BJ (cell line): ENCODE results near the gene CDC42EP4. TPM values are rescaled to one million over a fixed set of nuclear protein-coding genes. Genes with fewer than 3 reads are reported as not detected.

ENCODE experiments used
- CTCF ChIA-PET: fragments of 350-600 bp; formaldehyde crosslinking; extraction: SDS; loops from one replicate; lab custom pipeline; 2021; ENCODE audit warnings: antibody characterized with exemption, inconsistent platforms; lab: Yijun Ruan, JAX
- POLR2A ChIA-PET: fragments of 300-600 bp; sonication (Branson Sonifier 250); formaldehyde crosslinking; extraction: SDS; loops from one replicate; lab custom pipeline; 2021; ENCODE audit warnings: antibody characterized with exemption; lab: Charles Lee
- DNase-seq: peaks from one replicate; pipeline ENCODE4 v3.0.0-alpha.2; 2011; ENCODE audit warnings: low read depth
- H3K27me3 ChIP-seq: 2 replicates; pipeline ENCODE4 v1.6.0; 2011; ENCODE audit warnings: low read length; ENCODE audit not compliant: control insufficient read depth, insufficient read depth
- H3K36me3 ChIP-seq: 2 replicates; pipeline ENCODE4 v1.5.1; 2011; ENCODE audit warnings: low read length; ENCODE audit not compliant: control insufficient read depth, insufficient read depth
- H3K4me3 ChIP-seq: 2 replicates; pipeline ENCODE4 v1.5.1; 2011; ENCODE audit warnings: low read depth, mild to moderate bottlenecking, control low read depth, low read length
- polyA plus RNA-seq: library from polyadenylated mRNA; depleted of rRNA; stranded (reverse); fragments of >200 nt; gene quantifications from 2 replicates; pipeline ENCODE4 v1.2.3, GENCODE V29; 2011
- TF ChIP-seq, protein P1 (sequence below): IDR thresholded peaks from 2 replicates; pipeline ENCODE4 v1.5.1; 2011; ENCODE audit warnings: low read depth, mild to moderate bottlenecking, control low read depth, inconsistent platforms, low read length, moderate library complexity; ENCODE audit not compliant: insufficient read depth

The CDC42EP4 gene
- polyA plus RNA-seq, 1 experiment, result 28.0 TPM

DNA sequence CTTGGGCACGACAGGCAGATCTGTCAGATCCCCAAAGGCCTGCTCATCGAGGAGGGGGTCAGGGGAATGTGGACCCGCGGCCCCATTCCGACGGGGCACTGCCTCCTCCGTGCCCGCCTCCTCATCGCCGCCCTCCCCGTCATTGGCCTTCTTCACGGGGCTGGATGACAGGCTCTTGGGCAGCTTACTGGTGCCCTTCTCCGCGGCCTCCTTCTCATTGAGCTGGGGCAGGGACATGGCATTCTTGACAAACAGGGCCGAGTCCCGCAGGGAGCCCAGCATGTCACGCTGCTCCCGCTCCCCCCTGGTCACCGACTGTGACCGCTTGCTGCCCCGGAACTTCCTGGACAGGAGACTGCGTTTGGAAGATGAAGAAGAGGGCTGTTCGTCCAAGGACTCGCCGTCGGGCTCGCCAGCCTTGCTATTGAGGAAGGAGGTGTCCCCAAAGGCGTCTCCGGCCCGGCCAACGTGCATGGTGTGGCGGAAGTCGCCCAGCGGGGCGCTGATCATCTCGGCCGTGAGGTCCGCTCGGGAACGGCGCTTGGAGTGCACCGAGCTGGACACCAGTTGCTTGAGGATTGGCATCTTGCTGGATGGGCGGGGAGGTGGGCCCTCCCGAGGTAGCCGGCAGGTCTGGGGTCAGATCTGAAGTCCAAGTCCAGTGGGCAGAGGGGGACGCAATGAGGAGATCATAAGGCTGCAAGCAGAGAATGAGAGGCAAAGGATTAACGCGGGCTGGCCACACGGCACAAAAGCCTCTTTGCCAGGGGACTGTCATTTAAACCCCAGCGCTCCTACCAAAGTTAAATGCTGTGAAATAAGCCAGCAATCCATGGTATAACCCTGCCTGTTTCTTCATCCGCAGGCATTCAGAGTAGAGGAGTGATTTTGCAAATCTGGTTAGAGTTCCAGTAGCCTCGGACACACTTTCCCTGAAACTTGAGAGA lies 25.6 kb downstream of the CDC42EP4 start:
- Histone ChIP-seq H3K27me3 (no peaks in the 10 kb centered on the region), H3K36me3 (peaks cover 24% of the 10 kb centered on the region), H3K4me3 (no peak overlapping the region)
- POLR2A ChIA-PET, result no interaction called here
- CTCF ChIA-PET, result interaction anchor here (1.4 kb wide), 1 partner anchor 22 kb away, joined by 3 read pairs; no protein-coding TSS in a partner anchor
- TF ChIP-seq, protein P1, sequence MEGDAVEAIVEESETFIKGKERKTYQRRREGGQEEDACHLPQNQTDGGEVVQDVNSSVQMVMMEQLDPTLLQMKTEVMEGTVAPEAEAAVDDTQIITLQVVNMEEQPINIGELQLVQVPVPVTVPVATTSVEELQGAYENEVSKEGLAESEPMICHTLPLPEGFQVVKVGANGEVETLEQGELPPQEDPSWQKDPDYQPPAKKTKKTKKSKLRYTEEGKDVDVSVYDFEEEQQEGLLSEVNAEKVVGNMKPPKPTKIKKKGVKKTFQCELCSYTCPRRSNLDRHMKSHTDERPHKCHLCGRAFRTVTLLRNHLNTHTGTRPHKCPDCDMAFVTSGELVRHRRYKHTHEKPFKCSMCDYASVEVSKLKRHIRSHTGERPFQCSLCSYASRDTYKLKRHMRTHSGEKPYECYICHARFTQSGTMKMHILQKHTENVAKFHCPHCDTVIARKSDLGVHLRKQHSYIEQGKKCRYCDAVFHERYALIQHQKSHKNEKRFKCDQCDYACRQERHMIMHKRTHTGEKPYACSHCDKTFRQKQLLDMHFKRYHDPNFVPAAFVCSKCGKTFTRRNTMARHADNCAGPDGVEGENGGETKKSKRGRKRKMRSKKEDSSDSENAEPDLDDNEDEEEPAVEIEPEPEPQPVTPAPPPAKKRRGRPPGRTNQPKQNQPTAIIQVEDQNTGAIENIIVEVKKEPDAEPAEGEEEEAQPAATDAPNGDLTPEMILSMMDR, result no peak
- no peak for DNase-seq

DNA sequence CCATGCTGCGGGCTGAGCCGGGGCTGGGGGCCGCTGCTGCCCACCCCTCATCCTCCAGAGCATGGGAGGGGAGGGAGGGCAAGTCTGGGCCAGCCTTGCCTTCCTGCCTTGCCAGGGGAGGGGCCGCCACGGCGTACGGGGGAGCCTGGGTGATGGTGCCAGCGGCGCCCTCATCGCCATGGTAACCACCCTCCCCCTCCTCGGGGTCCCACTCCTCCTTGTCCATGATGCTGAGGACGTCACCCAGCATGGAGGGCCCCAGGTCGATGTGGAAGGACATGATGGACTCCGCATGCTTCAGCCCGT lies 26.2 kb downstream of the CDC42EP4 start:
- DNase-seq, result no peak
- no peak overlapping the region for H3K4me3 ChIP-seq
- peaks cover 24% of the 10 kb centered on the region for H3K36me3 ChIP-seq
- ChIA-PET CTCF (interaction anchor here (2.0 kb wide), 1 partner anchor 84 kb away, joined by 12 read pairs; no protein-coding TSS in a partner anchor), POLR2A (no interaction called here)
- no peaks in the 10 kb centered on the region for H3K27me3 ChIP-seq
- TF ChIP-seq, protein P1, result no peak

DNA sequence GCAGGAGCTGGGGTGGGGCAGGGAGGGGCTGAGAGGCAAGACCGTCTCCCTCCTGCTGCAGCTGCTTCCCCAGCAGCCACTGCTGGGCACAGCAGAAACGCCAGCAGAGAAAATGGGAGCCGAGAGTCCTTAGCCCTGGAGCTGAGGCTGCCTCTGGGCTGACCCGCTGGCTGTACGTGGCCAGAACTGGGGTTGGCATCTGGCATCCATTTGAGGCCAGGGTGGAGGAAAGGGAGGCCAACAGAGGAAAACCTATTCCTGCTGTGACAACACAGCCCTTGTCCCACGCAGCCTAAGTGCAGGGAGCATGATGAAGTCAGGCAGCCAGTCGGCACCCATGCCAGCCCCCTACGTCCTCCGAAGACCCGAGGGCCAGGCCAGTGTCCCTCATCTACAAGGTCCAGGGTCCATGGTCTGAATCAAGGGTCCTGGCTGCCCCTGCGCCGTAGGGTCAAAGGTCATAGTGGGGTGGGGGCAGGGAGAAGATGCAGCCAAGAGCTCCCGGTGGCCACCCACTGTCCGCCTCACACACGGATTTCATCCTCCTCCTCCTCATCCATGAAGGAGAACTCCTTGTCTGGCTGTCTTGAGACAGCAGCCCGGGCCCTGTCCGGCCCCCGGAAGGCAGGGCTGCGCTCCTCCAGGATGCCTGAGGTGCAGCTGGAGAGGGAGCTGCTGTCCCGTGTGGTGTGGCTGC lies 26.7 kb downstream of the CDC42EP4 start:
- TF ChIP-seq, protein P1, result no peak
- ChIA-PET CTCF (interaction anchor here (0.6 to 2.0 kb wide), 3 partner anchors 85 to 891 kb away, joined by 3 to 12 read pairs (median 9); no protein-coding TSS in a partner anchor), POLR2A (no interaction called here)
- no peak for DNase-seq
- Histone ChIP-seq H3K27me3 (no peaks in the 10 kb centered on the region), H3K4me3 (no peak overlapping the region), H3K36me3 (peaks cover 24% of the 10 kb centered on the region)

- POLR2A ChIA-PET, result no interaction called here
- no peak for DNase-seq
Observed at GRCh38 chr17:73284354-73284753, 27.4 kb downstream of the CDC42EP4 start.

More at GRCh38 chr17:73284354-73284753, 27.4 kb downstream of the CDC42EP4 start:
- Histone ChIP-seq H3K36me3 (peaks cover 25% of the 10 kb centered on the region), H3K27me3 (no peaks in the 10 kb centered on the region), H3K4me3 (no peak overlapping the region)
- CTCF ChIA-PET, result interaction anchor here (0.6 to 2.0 kb wide), 4 partner anchors 29 to 892 kb away, joined by 3 to 12 read pairs (median 7); no protein-coding TSS in a partner anchor
- TF ChIP-seq, protein P1, result no peak
